Measurements from ENCODE around the gene CRYBA4.

Gene CRYBA4

GRCh38 chr22:26621663-26622062 lies at the start of gene CRYBA4:
CRYBA4 (plus strand) TSS chr22:26621963; CDS start chr22:26622597, 634 bp downstream.
- DNase-seq: no peak

GRCh38 chr22:26573026-26573662 lies 48.6 kb upstream of the CRYBA4 start:
- peak; percentile 99 for DNase-seq

GRCh38 chr22:26574001-26574723 lies 47.6 kb upstream of the CRYBA4 start:
- no peak for DNase-seq

- DNase-seq: no peak
Measured at GRCh38 chr22:26576026-26576680, 45.6 kb upstream of the CRYBA4 start.

GRCh38 chr22:26577081-26577480 lies 44.7 kb upstream of the CRYBA4 start:
- no peak for DNase-seq

- peak; percentile 54 for DNase-seq
Measured at GRCh38 chr22:26579331-26579886, 42.4 kb upstream of the CRYBA4 start.

- no peak for DNase-seq
Measured at GRCh38 chr22:26580240-26580962, 41.4 kb upstream of the CRYBA4 start.

GRCh38 chr22:26581026-26581425 lies 40.7 kb upstream of the CRYBA4 start:
- DNase-seq: no peak

GRCh38 chr22:26581633-26582168 lies 40.1 kb upstream of the CRYBA4 start:
- DNase-seq: no peak

GRCh38 chr22:26584010-26584409 lies 37.8 kb upstream of the CRYBA4 start:
- DNase-seq: no peak

GRCh38 chr22:26585104-26585790 lies 36.5 kb upstream of the CRYBA4 start:
- DNase-seq: peak; percentile 43

- DNase-seq: peak; percentile 31
Measured at GRCh38 chr22:26586556-26587325, 35.0 kb upstream of the CRYBA4 start.

- DNase-seq: peak; percentile 75
Measured at GRCh38 chr22:26587991-26588613, 33.7 kb upstream of the CRYBA4 start.

GRCh38 chr22:26588729-26589366 lies 32.9 kb upstream of the CRYBA4 start:
- DNase-seq: no peak

- DNase-seq: no peak
Measured at GRCh38 chr22:26589367-26589844, 32.4 kb upstream of the CRYBA4 start.

GRCh38 chr22:26589845-26590736 lies 31.7 kb upstream of the CRYBA4 start, which contains the start of gene TPST2:
TPST2 (minus strand) TSS chr22:26590132; CDS start chr22:26541630, 48,502 bp downstream.
- peak; percentile 22 for DNase-seq

GRCh38 chr22:26592421-26592891 lies 29.3 kb upstream of the CRYBA4 start:
- DNase-seq: peak; percentile 49

GRCh38 chr22:26593763-26594162 lies 28.0 kb upstream of the CRYBA4 start:
- no peak for DNase-seq

- no peak for DNase-seq
Measured at GRCh38 chr22:26597026-26597425, 24.7 kb upstream of the CRYBA4 start.
